Measurements from ENCODE around the gene FAM222A. TPM values are rescaled to one million over a fixed set of nuclear protein-coding genes. Genes with fewer than 3 reads are reported as not detected.
A peak's percentile ranks its signal among the peaks of the same experiment; 100 is the strongest.

The FAM222A gene
- total RNA-seq, 2 donors from 2014 or later: 0.53 to 0.55 TPM

GRCh38 chr12:109800536-109800935, 86.9 kb downstream of the FAM222A start:
- H3K4me1 Mint-ChIP-seq (ENCODE audit: low read depth): no peaks in the 10 kb centered on the region
- H3K27me3 Mint-ChIP-seq (ENCODE audit: low read depth): no peaks in the 10 kb centered on the region
- DNase-seq (no peak), ATAC-seq (replicated peaks in 1 of 2) (no peak)
- no peak overlapping the region for H3K27ac Mint-ChIP-seq
- no peaks in the 10 kb centered on the region for H3K9me3 Mint-ChIP-seq
- H3K36me3 Mint-ChIP-seq (ENCODE audit: insufficient read depth in 2 of 2): no peaks in the 10 kb centered on the region
- H3K4me3 Mint-ChIP-seq: no peak overlapping the region

GRCh38 chr12:109802828-109803227, 89.2 kb downstream of the FAM222A start:
- ATAC-seq (replicated peaks in 1 of 2): no peak
- Mint-ChIP-seq H3K27ac (no peak overlapping the region), H3K36me3 (ENCODE audit: insufficient read depth in 2 of 2) (no peaks in the 10 kb centered on the region), H3K4me3 (no peak overlapping the region), H3K9me3 (no peaks in the 10 kb centered on the region), H3K4me1 (ENCODE audit: low read depth) (no peaks in the 10 kb centered on the region), H3K27me3 (ENCODE audit: low read depth) (no peaks in the 10 kb centered on the region)
- no peak for DNase-seq

- Mint-ChIP-seq H3K4me3 (no peak overlapping the region), H3K4me1 (ENCODE audit: low read depth) (no peaks in the 10 kb centered on the region), H3K27ac (no peak overlapping the region), H3K9me3 (no peaks in the 10 kb centered on the region), H3K27me3 (ENCODE audit: low read depth) (no peaks in the 10 kb centered on the region), H3K36me3 (ENCODE audit: insufficient read depth in 2 of 2) (no peaks in the 10 kb centered on the region)
- DNase-seq: no peak
- ATAC-seq (replicated peaks in 1 of 2): no peak
Observed at GRCh38 chr12:109803678-109804077, 90.1 kb downstream of the FAM222A start.

GRCh38 chr12:109804820-109805761, 91.5 kb downstream of the FAM222A start:
- H3K4me3 Mint-ChIP-seq: no peak overlapping the region
- ATAC-seq (replicated peaks in 1 of 2): peak; percentile 72 to 77
- H3K4me1 Mint-ChIP-seq (ENCODE audit: low read depth): no peaks in the 10 kb centered on the region
- no peaks in the 10 kb centered on the region for H3K36me3 Mint-ChIP-seq (ENCODE audit: insufficient read depth in 2 of 2)
- no peaks in the 10 kb centered on the region for H3K27me3 Mint-ChIP-seq (ENCODE audit: low read depth)
- peak; percentile 63 to 73 for DNase-seq
- no peak overlapping the region for H3K27ac Mint-ChIP-seq
- H3K9me3 Mint-ChIP-seq: no peaks in the 10 kb centered on the region

GRCh38 chr12:109807954-109808643, 94.5 kb downstream of the FAM222A start:
- H3K9me3 Mint-ChIP-seq: no peaks in the 10 kb centered on the region
- H3K4me3 Mint-ChIP-seq: no peak overlapping the region
- no peaks in the 10 kb centered on the region for H3K27me3 Mint-ChIP-seq (ENCODE audit: low read depth)
- no peaks in the 10 kb centered on the region for H3K36me3 Mint-ChIP-seq (ENCODE audit: insufficient read depth in 2 of 2)
- no peaks in the 10 kb centered on the region for H3K4me1 Mint-ChIP-seq (ENCODE audit: low read depth)
- no peak for DNase-seq
- no peak overlapping the region for H3K27ac Mint-ChIP-seq
- no peak for ATAC-seq (replicated peaks in 1 of 2)

- Mint-ChIP-seq H3K27me3 (ENCODE audit: low read depth) (no peaks in the 10 kb centered on the region), H3K9me3 (no peaks in the 10 kb centered on the region), H3K36me3 (ENCODE audit: insufficient read depth in 2 of 2) (no peaks in the 10 kb centered on the region), H3K4me1 (ENCODE audit: low read depth) (no peaks in the 10 kb centered on the region), H3K27ac (no peak overlapping the region), H3K4me3 (no peak overlapping the region)
- no peak for ATAC-seq (replicated peaks in 1 of 2)
- no peak for DNase-seq
Observed at GRCh38 chr12:109808876-109809646, 95.4 kb downstream of the FAM222A start.

GRCh38 chr12:109810954-109811623, 97.5 kb downstream of the FAM222A start:
- ATAC-seq (replicated peaks in 1 of 2) (no peak), DNase-seq (no peak)
- H3K4me1 Mint-ChIP-seq (ENCODE audit: low read depth): no peaks in the 10 kb centered on the region
- H3K9me3 Mint-ChIP-seq: no peaks in the 10 kb centered on the region
- no peaks in the 10 kb centered on the region for H3K36me3 Mint-ChIP-seq (ENCODE audit: insufficient read depth in 2 of 2)
- H3K27ac Mint-ChIP-seq: no peak overlapping the region
- H3K4me3 Mint-ChIP-seq: no peak overlapping the region
- no peaks in the 10 kb centered on the region for H3K27me3 Mint-ChIP-seq (ENCODE audit: low read depth)

- no peak for ATAC-seq (replicated peaks in 1 of 2)
- no peak for DNase-seq
- H3K36me3 Mint-ChIP-seq (ENCODE audit: insufficient read depth in 2 of 2): no peaks in the 10 kb centered on the region
- H3K4me3 Mint-ChIP-seq: no peak overlapping the region
- H3K4me1 Mint-ChIP-seq (ENCODE audit: low read depth): no peaks in the 10 kb centered on the region
- H3K9me3 Mint-ChIP-seq: no peaks in the 10 kb centered on the region
- no peak overlapping the region for H3K27ac Mint-ChIP-seq
- no peaks in the 10 kb centered on the region for H3K27me3 Mint-ChIP-seq (ENCODE audit: low read depth)
Observed at GRCh38 chr12:109811624-109811995, 98.0 kb downstream of the FAM222A start.

- no peak overlapping the region for H3K27ac Mint-ChIP-seq
- H3K36me3 Mint-ChIP-seq (ENCODE audit: insufficient read depth in 2 of 2): no peaks in the 10 kb centered on the region
- H3K27me3 Mint-ChIP-seq (ENCODE audit: low read depth): no peaks in the 10 kb centered on the region
- H3K4me3 Mint-ChIP-seq: no peak overlapping the region
- ATAC-seq (replicated peaks in 1 of 2) (no peak), DNase-seq (no peak)
- no peaks in the 10 kb centered on the region for H3K4me1 Mint-ChIP-seq (ENCODE audit: low read depth)
- no peaks in the 10 kb centered on the region for H3K9me3 Mint-ChIP-seq
Observed at GRCh38 chr12:109813810-109814416, 100.3 kb downstream of the FAM222A start.

- no peaks in the 10 kb centered on the region for H3K4me1 Mint-ChIP-seq (ENCODE audit: low read depth)
- no peaks in the 10 kb centered on the region for H3K36me3 Mint-ChIP-seq (ENCODE audit: insufficient read depth in 2 of 2)
- no peaks in the 10 kb centered on the region for H3K27me3 Mint-ChIP-seq (ENCODE audit: low read depth)
- H3K4me3 Mint-ChIP-seq: no peak overlapping the region
- ATAC-seq (replicated peaks in 1 of 2) (no peak), DNase-seq (no peak)
- H3K27ac Mint-ChIP-seq: no peak overlapping the region
- H3K9me3 Mint-ChIP-seq: no peaks in the 10 kb centered on the region
Observed at GRCh38 chr12:109814600-109815150, 101.0 kb downstream of the FAM222A start.

- Mint-ChIP-seq H3K27me3 (ENCODE audit: low read depth) (no peaks in the 10 kb centered on the region), H3K9me3 (no peaks in the 10 kb centered on the region), H3K27ac (no peak overlapping the region), H3K4me3 (no peak overlapping the region), H3K36me3 (ENCODE audit: insufficient read depth in 2 of 2) (no peaks in the 10 kb centered on the region), H3K4me1 (ENCODE audit: low read depth) (no peaks in the 10 kb centered on the region)
- ATAC-seq (replicated peaks in 1 of 2) (no peak), DNase-seq (no peak)
Observed at GRCh38 chr12:109815225-109815624, 101.6 kb downstream of the FAM222A start.
